Memory B cell (primary cell): Measurements from ENCODE around the gene ZBTB3.
"Not testable (repeated sequence)": the region's sequence is repeated elsewhere in the genome, so short reads cannot be mapped to it uniquely, and the experiment has no call there.

Experiments used
- ATAC-seq: fragments of 150-1000 bp; cut with Tn5 transposase; 2 replicates; pipeline ENCODE4 v1.10.0; 2021; ENCODE audit warnings: low read depth, mild to moderate bottlenecking, moderate library complexity
- DNase-seq, 2 donors: peaks; one replicate each; pipeline ENCODE4 v3.0.0; 2022; ENCODE audit warnings: low spot score in 2 of 2
- H3K27ac Mint-ChIP-seq: one replicate; pipeline ENCODE4 v1.8.0; 2022; ENCODE audit warnings: mild to moderate bottlenecking, moderate library complexity, mixed read lengths
- H3K27me3 Mint-ChIP-seq: one replicate; pipeline ENCODE4 v1.8.0; 2022; ENCODE audit warnings: mixed read lengths
- H3K36me3 Mint-ChIP-seq: one replicate; pipeline ENCODE4 v1.8.0; 2022; ENCODE audit warnings: mild to moderate bottlenecking, mixed read lengths
- H3K4me1 Mint-ChIP-seq: one replicate; pipeline ENCODE4 v1.8.0; 2022; ENCODE audit warnings: mixed read lengths
- H3K4me3 Mint-ChIP-seq: one replicate; pipeline ENCODE4 v1.8.0; 2022; ENCODE audit warnings: mild to moderate bottlenecking, moderate library complexity, mixed read lengths
- H3K9me3 Mint-ChIP-seq: one replicate; pipeline ENCODE4 v1.8.0; 2022; ENCODE audit warnings: mixed read lengths

ZBTB3 gene

DNA sequence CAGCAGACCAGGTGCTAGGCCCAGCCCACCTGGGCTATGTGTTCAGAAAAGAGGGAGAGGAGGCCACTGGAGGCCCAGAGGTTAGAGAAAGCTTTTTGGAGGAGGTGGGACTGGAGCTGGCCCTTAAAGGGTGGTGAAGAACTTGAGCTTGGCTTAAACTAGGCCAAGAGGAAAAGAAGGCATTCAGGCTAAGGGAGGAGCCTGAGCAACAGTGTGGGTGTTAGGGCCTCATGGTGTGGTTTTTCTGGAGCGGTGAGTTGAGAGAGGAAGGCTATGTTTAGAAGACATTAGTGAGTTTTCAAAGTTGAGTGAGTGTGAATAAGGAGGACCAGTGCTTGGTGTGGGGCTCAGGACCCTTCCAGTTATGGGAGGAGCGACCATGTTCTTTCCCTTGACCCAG is 23.4 kb upstream of the ZBTB3 start:
- Mint-ChIP-seq H3K4me1 (peaks cover 3% of the 10 kb centered on the region), H3K4me3 (no peak overlapping the region), H3K36me3 (peaks cover 4% of the 10 kb centered on the region), H3K9me3 (no peaks in the 10 kb centered on the region), H3K27ac (no peak overlapping the region), H3K27me3 (no peaks in the 10 kb centered on the region)
- ATAC-seq (no peak), DNase-seq (no peak)

DNA sequence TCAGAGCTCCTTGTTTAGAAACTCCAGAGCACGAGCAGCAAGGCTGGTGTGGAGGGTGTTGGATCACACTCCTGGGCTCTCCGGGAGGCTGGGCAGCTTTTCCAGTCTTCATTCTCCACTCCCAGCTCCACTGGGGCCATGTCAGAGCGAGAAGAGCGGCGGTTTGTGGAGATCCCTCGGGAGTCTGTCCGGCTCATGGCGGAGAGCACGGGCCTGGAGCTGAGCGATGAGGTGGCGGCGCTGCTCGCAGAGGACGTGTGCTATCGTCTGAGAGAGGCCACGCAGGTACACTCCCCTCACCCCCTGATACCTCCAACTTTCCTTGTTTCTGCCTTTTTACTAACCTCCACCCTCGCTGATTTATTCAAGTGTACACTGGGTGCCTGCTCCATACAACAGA is 21.7 kb upstream of the ZBTB3 start:
- Mint-ChIP-seq H3K4me3 (no peak overlapping the region), H3K27me3 (no peaks in the 10 kb centered on the region), H3K36me3 (peaks cover 4% of the 10 kb centered on the region), H3K4me1 (peaks cover 10% of the 10 kb centered on the region), H3K9me3 (no peaks in the 10 kb centered on the region), H3K27ac (no peak overlapping the region)
- DNase-seq (no peak), ATAC-seq (no peak)

DNA sequence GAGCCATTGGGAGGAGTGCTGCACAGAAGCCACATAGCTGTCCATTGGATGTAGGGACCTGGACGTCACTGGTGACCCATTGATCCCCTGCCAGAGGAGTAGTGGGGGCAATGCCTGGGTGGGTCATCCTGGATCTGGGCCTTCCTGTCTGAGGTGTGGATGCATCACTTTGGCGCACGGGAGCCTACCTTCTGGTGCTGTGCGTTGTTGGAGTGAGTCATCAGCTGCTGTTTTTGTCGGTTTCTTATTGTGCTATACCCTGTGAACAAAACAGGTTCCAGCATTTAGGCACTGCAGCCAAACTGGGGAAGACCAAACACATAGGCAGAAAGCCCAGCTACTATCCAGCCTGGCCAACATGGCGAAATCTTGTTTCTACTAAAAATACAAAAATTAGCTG is 20.4 kb upstream of the ZBTB3 start:
- Mint-ChIP-seq H3K36me3 (peaks cover 4% of the 10 kb centered on the region), H3K27me3 (no peaks in the 10 kb centered on the region), H3K4me3 (no peak overlapping the region), H3K9me3 (no peaks in the 10 kb centered on the region), H3K27ac (no peak overlapping the region), H3K4me1 (peaks cover 17% of the 10 kb centered on the region)
- DNase-seq (no peak), ATAC-seq (no peak)

DNA sequence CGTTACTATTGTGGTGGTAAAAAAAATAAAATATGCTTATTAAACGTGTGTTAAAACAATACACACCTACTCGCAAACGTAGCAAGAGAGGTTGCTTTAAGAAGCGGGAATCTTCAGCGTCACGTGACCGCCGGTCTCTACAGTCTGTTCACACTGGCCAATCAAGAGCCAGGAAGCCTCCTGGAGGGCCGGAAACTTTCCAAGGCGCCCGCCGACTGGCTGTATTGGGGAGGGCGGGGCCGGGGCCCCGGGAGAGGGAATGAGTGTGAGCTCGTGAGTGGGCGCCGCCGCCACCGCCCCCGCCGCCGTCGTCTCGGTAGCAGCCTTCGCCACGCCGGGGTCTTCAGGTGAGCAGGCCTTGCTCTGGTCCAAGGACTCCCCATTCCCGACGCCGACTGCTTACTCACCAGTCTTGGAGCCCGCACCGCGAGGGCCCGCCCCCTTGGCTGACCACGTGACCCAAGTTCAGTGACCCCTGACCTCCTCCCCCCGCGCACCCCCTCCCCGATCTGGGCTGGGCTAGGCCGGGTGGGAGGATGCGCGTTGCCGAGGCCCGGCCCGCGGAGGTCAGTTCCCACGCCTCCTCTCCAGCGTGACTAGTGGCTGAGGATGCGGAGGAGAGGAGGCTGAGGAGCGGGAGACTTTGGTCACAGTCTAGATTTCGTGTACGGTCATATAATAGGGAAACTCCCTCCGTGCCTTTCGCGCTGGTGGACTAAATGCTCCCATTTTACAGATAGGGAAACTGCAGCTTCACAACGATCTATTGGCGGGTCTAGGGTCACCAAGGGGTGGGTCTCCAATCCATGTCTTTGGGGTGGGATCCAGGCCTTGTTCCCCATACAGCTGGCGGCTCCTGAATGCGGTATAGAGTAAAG is 17.4 kb upstream of the ZBTB3 start, which contains the start of gene TAF6L:
TAF6L (plus strand) TSS at position 253 of the 878 bp plus-strand sequence. CDS start 4,388 bp downstream, outside the sequence.
- no peaks in the 10 kb centered on the region for H3K27me3 Mint-ChIP-seq
- no peaks in the 10 kb centered on the region for H3K9me3 Mint-ChIP-seq
- H3K4me1 Mint-ChIP-seq: peaks cover 17% of the 10 kb centered on the region
- H3K36me3 Mint-ChIP-seq: peaks cover 4% of the 10 kb centered on the region
- peak within 1 kb of the TSS; percentile 97 for H3K27ac Mint-ChIP-seq
- peak; percentile 77 for ATAC-seq
- peak within 1 kb of the TSS; percentile 97 for H3K4me3 Mint-ChIP-seq
- DNase-seq: peak; percentile 66 to 69

GRCh38 chr11:62770778-62771143 is 16.8 kb upstream of the ZBTB3 start:
- peak overlapping the region; percentile 97 for H3K4me3 Mint-ChIP-seq
- no peaks in the 10 kb centered on the region for H3K9me3 Mint-ChIP-seq
- peaks cover 8% of the 10 kb centered on the region for H3K36me3 Mint-ChIP-seq
- H3K27ac Mint-ChIP-seq: peak overlapping the region; percentile 97
- ATAC-seq (no peak), DNase-seq (no peak)
- peaks cover 17% of the 10 kb centered on the region for H3K4me1 Mint-ChIP-seq
- H3K27me3 Mint-ChIP-seq: no peaks in the 10 kb centered on the region

DNA sequence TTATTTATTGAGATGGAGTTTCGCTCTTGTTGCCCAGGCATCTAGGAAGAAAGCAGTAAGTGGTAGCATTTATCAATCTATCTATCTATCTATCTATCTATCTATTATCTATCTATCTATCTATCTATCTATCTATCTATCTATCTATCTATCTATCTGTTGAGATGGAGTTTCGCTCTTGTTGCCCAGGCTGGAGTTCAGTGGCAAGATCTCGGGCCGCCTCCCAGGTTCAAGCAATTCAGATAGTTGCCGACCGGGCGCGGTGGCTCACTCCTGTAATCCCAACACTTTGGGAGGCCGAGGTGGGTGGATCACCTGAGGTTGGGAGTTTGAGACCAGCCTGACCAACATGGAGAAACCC is 6.9 kb upstream of the ZBTB3 start:
- not testable (repeated sequence) for H3K9me3 Mint-ChIP-seq, DNase-seq, H3K36me3 Mint-ChIP-seq, H3K27me3 Mint-ChIP-seq, ATAC-seq
- H3K27ac Mint-ChIP-seq: peak overlapping the region; percentile 90
- H3K4me3 Mint-ChIP-seq: peak overlapping the region; percentile 96
- H3K4me1 Mint-ChIP-seq: peaks cover 11% of the 10 kb centered on the region

- Mint-ChIP-seq H3K27me3 (no peaks in the 10 kb centered on the region), H3K4me3 (no peak overlapping the region), H3K4me1 (peaks cover 13% of the 10 kb centered on the region), H3K36me3 (peaks cover 3% of the 10 kb centered on the region), H3K9me3 (no peaks in the 10 kb centered on the region), H3K27ac (no peak overlapping the region)
- DNase-seq (no peak), ATAC-seq (no peak)
These were observed 4.2 kb upstream of the ZBTB3 start for GRCh38 chr11:62757846-62758788.

DNA sequence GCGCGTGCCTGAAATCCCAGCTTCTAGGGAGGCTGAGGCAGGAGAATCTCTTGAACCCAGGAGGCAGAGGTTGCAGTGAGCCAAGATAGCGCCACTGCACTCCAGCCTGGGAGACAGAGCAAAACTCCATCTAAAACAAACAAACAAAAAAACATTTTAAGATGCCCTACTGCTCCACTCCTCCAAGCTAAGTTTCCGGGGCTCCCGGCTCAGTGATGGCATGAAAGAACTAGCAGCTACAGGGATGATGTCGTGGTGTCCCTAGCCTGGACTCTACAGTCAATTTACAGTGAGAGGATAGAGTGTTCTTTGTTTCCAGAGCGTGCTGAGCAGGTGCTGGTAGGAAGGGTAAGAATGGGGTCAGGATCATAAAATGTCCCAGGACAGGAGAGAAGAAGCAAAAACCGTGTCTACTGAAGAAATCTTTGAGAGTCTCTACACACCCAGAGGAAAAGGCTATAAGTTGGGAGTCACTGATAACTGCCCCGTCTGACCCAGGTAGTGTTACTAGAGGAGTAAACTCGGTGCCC is 1.2 kb upstream of the ZBTB3 start:
- Mint-ChIP-seq H3K4me3 (peak overlapping the region; percentile 38), H3K4me1 (peaks cover 8% of the 10 kb centered on the region), H3K27ac (peak overlapping the region; percentile 1), H3K27me3 (no peaks in the 10 kb centered on the region), H3K9me3 (no peaks in the 10 kb centered on the region), H3K36me3 (peaks cover 4% of the 10 kb centered on the region)
- ATAC-seq: no peak
- DNase-seq: no peak

GRCh38 chr11:62752994-62753735 is 795 bp downstream of the ZBTB3 start:
- H3K9me3 Mint-ChIP-seq: no peaks in the 10 kb centered on the region
- H3K27me3 Mint-ChIP-seq: no peaks in the 10 kb centered on the region
- peak overlapping the region; percentile 95 for H3K4me3 Mint-ChIP-seq
- peaks cover 14% of the 10 kb centered on the region for H3K4me1 Mint-ChIP-seq
- H3K27ac Mint-ChIP-seq: peak overlapping the region; percentile 90
- ATAC-seq (no peak), DNase-seq (no peak)
- H3K36me3 Mint-ChIP-seq: peaks cover 9% of the 10 kb centered on the region

GRCh38 chr11:62752177-62752785 is 1.7 kb downstream of the ZBTB3 start:
- Mint-ChIP-seq H3K4me1 (peaks cover 14% of the 10 kb centered on the region), H3K36me3 (peaks cover 9% of the 10 kb centered on the region), H3K27me3 (no peaks in the 10 kb centered on the region), H3K4me3 (no peak overlapping the region), H3K27ac (no peak overlapping the region), H3K9me3 (no peaks in the 10 kb centered on the region)
- ATAC-seq (no peak), DNase-seq (no peak)

DNA sequence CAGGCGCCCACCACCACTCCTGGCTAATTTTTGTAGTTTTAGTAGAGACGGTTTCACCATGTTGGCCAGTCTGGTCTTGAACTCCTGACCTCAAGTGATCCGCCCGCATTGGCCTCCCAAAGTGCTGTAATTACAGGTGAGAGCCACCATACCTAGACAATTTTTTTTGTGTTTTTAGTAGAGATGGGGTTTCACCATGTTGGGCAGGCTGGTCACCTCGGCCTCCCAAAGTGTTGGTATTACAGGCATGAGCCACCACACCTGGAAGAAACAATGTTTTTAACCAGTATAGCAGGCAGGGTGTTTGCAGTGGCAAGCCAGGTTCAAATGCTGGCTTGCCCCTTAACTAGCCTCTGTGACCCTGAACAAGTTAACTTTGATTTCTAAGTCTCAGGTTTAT is 4.0 kb downstream of the ZBTB3 start:
- H3K27ac Mint-ChIP-seq, H3K4me3 Mint-ChIP-seq, ATAC-seq, H3K9me3 Mint-ChIP-seq, DNase-seq, H3K27me3 Mint-ChIP-seq, H3K36me3 Mint-ChIP-seq: not testable (repeated sequence)
- H3K4me1 Mint-ChIP-seq: peaks cover 14% of the 10 kb centered on the region

DNA sequence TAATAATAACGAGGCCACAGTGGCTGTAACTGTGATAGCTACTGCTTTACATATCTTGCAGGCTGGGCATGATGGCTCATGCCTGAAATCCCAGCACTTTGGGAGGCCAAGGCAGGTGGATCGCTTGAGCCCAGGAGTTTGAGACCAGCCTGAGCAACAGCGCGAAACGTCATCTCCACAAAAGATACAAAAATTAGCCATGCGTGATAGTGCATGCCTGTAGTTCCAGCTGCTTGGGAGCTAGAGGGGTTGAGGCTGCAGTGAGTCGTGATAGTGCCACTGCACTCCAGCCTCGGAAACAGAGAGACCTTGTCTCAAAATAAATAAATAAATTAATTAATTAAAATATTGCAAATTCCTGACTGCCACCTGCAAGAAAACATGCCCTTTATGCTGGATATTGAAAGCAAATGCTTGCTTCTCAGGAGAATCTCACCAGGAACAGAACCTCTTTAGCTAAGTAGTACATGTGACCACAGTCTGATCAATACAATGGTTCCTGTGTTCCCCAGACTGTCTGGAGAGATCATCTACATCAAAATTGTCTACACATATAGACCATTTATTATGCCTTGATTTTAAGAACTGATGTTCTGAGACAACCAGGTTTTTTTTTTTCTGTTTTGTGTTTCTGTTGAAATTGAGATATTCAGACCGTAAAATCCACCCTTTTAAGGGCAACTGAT is 6.3 kb downstream of the ZBTB3 start:
- Mint-ChIP-seq H3K4me3 (no peak overlapping the region), H3K9me3 (no peaks in the 10 kb centered on the region), H3K27ac (no peak overlapping the region), H3K27me3 (no peaks in the 10 kb centered on the region), H3K36me3 (peaks cover 9% of the 10 kb centered on the region), H3K4me1 (peaks cover 8% of the 10 kb centered on the region)
- no peak for ATAC-seq
- no peak for DNase-seq

- Mint-ChIP-seq H3K36me3 (peaks cover 10% of the 10 kb centered on the region), H3K27ac (no peak overlapping the region), H3K4me1 (peaks cover 2% of the 10 kb centered on the region), H3K9me3 (no peaks in the 10 kb centered on the region), H3K27me3 (no peaks in the 10 kb centered on the region), H3K4me3 (no peak overlapping the region)
- DNase-seq (no peak), ATAC-seq (no peak)
These were observed 16.8 kb downstream of the ZBTB3 start for GRCh38 chr11:62737196-62737595.
